Measurements from ENCODE around the gene AKAP10.

DNA sequence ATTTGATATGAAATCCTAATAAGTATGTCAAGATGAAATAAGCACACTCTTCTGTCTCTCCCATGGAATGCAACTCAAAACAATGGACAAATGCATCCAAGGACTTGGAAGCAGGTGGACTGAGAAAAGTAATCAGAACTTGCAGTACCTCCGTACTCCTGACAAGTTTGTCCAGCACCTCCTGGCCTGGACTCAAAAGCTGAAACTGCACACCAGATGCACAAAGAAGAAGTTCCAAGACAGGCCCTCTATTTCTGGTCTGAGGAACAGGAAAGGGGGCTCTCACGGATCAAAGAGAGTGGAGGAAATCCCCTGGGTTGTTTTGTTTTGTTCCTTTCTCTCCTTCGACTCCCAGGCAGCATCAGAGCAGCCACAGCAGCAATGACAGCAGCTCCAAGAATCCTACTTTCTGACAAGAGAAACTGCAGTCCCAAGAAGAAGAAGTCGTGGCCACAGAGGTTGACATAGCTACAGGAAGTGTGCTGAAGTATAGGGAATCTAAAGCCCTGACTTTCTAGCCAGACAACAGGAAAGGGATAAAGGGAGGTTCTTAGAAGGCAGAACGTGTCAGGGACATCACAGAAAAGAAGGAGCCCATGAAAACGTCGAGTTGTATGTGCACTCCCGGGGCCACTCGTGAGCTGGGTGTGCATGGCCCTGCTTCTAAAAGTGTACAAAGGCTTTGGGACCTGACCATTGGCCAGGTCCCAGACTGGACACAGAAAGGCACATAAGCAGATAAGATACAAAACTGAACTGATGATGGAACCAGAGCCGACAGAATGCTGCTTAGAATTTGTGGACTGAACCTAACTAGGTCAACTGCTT is 29.3 kb downstream of the AKAP10 start:
- TF ChIP-seq, protein P1, sequence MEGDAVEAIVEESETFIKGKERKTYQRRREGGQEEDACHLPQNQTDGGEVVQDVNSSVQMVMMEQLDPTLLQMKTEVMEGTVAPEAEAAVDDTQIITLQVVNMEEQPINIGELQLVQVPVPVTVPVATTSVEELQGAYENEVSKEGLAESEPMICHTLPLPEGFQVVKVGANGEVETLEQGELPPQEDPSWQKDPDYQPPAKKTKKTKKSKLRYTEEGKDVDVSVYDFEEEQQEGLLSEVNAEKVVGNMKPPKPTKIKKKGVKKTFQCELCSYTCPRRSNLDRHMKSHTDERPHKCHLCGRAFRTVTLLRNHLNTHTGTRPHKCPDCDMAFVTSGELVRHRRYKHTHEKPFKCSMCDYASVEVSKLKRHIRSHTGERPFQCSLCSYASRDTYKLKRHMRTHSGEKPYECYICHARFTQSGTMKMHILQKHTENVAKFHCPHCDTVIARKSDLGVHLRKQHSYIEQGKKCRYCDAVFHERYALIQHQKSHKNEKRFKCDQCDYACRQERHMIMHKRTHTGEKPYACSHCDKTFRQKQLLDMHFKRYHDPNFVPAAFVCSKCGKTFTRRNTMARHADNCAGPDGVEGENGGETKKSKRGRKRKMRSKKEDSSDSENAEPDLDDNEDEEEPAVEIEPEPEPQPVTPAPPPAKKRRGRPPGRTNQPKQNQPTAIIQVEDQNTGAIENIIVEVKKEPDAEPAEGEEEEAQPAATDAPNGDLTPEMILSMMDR (conservative IDR thresholded peaks at IDR 0.05; ENCODE audit: low read length), result no peak
- TF ChIP-seq EZH2phosphoT487 (IDR thresholded peaks at IDR 0.05; ENCODE audit: borderline replicate concordance), result no peak
